GM23338 (cell line): Measurements from ENCODE around the gene MMP24OS. TPM values are rescaled to one million over a fixed set of nuclear protein-coding genes. Genes with fewer than 3 reads are reported as not detected.

Source experiments
- ATAC-seq: fragments of 200-7000 bp; cut with Tn5 transposase; 3 replicates; pipeline ENCODE4 v1.9.1; 2020
- DNase-seq: peaks from one replicate; pipeline ENCODE4 v3.0.0-alpha.2; 2015; ENCODE audit warnings: low spot score
- H2AFZ ChIP-seq: fragments of 200-600 bp; sonication (generic); 2 replicates; pipeline ENCODE4 v1.8.0; 2016; ENCODE audit warnings: antibody characterized with exemption, mild to moderate bottlenecking, moderate library complexity
- H3F3A ChIP-seq: fragments of 200-600 bp; sonication (generic); replicated peaks from 2 replicates; pipeline ENCODE4 v1.8.0; 2017; ENCODE audit warnings: antibody characterized with exemption, mixed run types, low read depth
- H3K27ac ChIP-seq: fragments of 200-600 bp; sonication (generic); 2 replicates; pipeline ENCODE4 v1.6.1; 2016; ENCODE audit warnings: low read depth
- H3K27me3 ChIP-seq: fragments of 200-600 bp; sonication (generic); 2 replicates; pipeline ENCODE4 v1.8.0; 2016; ENCODE audit warnings: mild to moderate bottlenecking, mixed run types, moderate library complexity; ENCODE audit not compliant: insufficient read depth
- H3K36me3 ChIP-seq: fragments of 200-600 bp; sonication (generic); 2 replicates; pipeline ENCODE4 v1.8.0; 2016; ENCODE audit warnings: mild to moderate bottlenecking; ENCODE audit not compliant: insufficient read depth
- H3K4me1 ChIP-seq: fragments of 200-600 bp; sonication (generic); 2 replicates; pipeline ENCODE4 v1.8.0; 2016; ENCODE audit warnings: mild to moderate bottlenecking, moderate library complexity; ENCODE audit not compliant: insufficient read depth
- H3K4me2 ChIP-seq: fragments of 200-600 bp; sonication (generic); 2 replicates; pipeline ENCODE4 v1.7.1; 2017; ENCODE audit warnings: mixed run types
- H3K4me3 ChIP-seq: fragments of 200-600 bp; sonication (generic); 2 replicates; pipeline ENCODE4 v1.6.1; 2016; ENCODE audit warnings: mixed run types
- H3K79me2 ChIP-seq: fragments of 200-600 bp; sonication (generic); replicated peaks from 2 replicates; pipeline ENCODE4 v1.8.0; 2017; ENCODE audit warnings: mild to moderate bottlenecking; ENCODE audit not compliant: insufficient read depth
- H3K9me2 ChIP-seq: fragments of 200-600 bp; sonication (generic); 2 replicates; pipeline ENCODE4 v1.8.0; 2017; ENCODE audit not compliant: insufficient read depth
- H4K20me1 ChIP-seq: fragments of 200-600 bp; sonication (generic); replicated peaks from 2 replicates; pipeline ENCODE4 v1.8.0; 2017; ENCODE audit warnings: mild to moderate bottlenecking; ENCODE audit not compliant: insufficient read depth
- H3K27ac Mint-ChIP-seq: 2 replicates; pipeline ENCODE4 v1.8.0; 2020; ENCODE audit warnings: inconsistent platforms, mild to moderate bottlenecking, moderate library complexity, mixed read lengths
- H3K27me3 Mint-ChIP-seq: 3 replicates; pipeline ENCODE4 v1.8.0; 2022; ENCODE audit warnings: low read depth, mild to moderate bottlenecking, moderate library complexity, mixed read lengths, inconsistent platforms; ENCODE audit not compliant: insufficient read depth, poor library complexity
- H3K36me3 Mint-ChIP-seq: 3 replicates; pipeline ENCODE4 v1.8.0; 2021; ENCODE audit warnings: low read depth, mild to moderate bottlenecking, inconsistent platforms, moderate library complexity, mixed read lengths
- H3K4me1 Mint-ChIP-seq: 3 replicates; pipeline ENCODE4 v1.8.0; 2020; ENCODE audit warnings: mild to moderate bottlenecking, inconsistent platforms, mixed read lengths
- H3K4me3 Mint-ChIP-seq: 3 replicates; pipeline ENCODE4 v1.8.0; 2021; ENCODE audit warnings: moderate library complexity, mild to moderate bottlenecking, inconsistent platforms, mixed read lengths
- H3K9me3 Mint-ChIP-seq: 3 replicates; pipeline ENCODE4 v1.8.0; 2020; ENCODE audit warnings: moderate library complexity, mild to moderate bottlenecking, inconsistent platforms, mixed read lengths
- CREB1 ChIP-seq: fragments of 250-450 bp; sonication (Bioruptor Pico); IDR thresholded peaks from 2 replicates; pipeline ENCODE4 v1.5.0; 2020; ENCODE audit warnings: low read depth, mild to moderate bottlenecking, moderate library complexity
- CTCF ChIP-seq, 2 experiments: fragments of 200-600 bp in 1 of 2; sonication (generic) in 1 of 2; conservative IDR thresholded peaks; 2 replicates each; pipeline versions ENCODE4 v1.5.1 to v1.6.1; 2016 to 2017; ENCODE audit warnings: antibody characterized with exemption in 2 of 2, low read depth in 2 of 2, mild to moderate bottlenecking in 2 of 2, moderate library complexity in 1 of 2
- ETS1 ChIP-seq: IDR thresholded peaks from 2 replicates; pipeline ENCODE4 v1.6.1; 2016; ENCODE audit warnings: antibody characterized with exemption
- EZH2 ChIP-seq: fragments of 200-600 bp; sonication (generic); IDR thresholded peaks from one replicate; pipeline ENCODE4 v1.8.0; 2017; ENCODE audit warnings: antibody characterized with exemption, mild to moderate bottlenecking, low read depth; ENCODE audit not compliant: unreplicated experiment
- EZH2phosphoT487 ChIP-seq: fragments of 200-600 bp; sonication (generic); IDR thresholded peaks from one replicate; pipeline ENCODE4 v1.8.1; 2018; ENCODE audit warnings: antibody characterized with exemption; ENCODE audit not compliant: unreplicated experiment
- JUNB ChIP-seq: IDR thresholded peaks from one replicate; pipeline ENCODE4 v1.6.1; 2016; ENCODE audit warnings: antibody characterized with exemption; ENCODE audit not compliant: unreplicated experiment
- NANOG ChIP-seq: IDR thresholded peaks from 2 replicates; pipeline ENCODE4 v1.6.1; 2016; ENCODE audit warnings: antibody characterized with exemption, borderline replicate concordance
- POLR2AphosphoS5 ChIP-seq: IDR thresholded peaks from 2 replicates; pipeline ENCODE4 v1.6.1; 2016; ENCODE audit warnings: antibody characterized with exemption, low read depth
- STAT1 ChIP-seq: IDR thresholded peaks from one replicate; pipeline ENCODE4 v1.6.1; 2016; ENCODE audit warnings: antibody characterized with exemption; ENCODE audit not compliant: unreplicated experiment
- ZNF114 ChIP-seq: fragments of 250-450 bp; sonication (Bioruptor Pico); IDR thresholded peaks from 2 replicates; pipeline ENCODE4 v1.5.0; 2020; ENCODE audit warnings: mild to moderate bottlenecking, moderate library complexity
- ZNF331 ChIP-seq: fragments of 250-450 bp; sonication (Bioruptor Pico); IDR thresholded peaks from 2 replicates; pipeline ENCODE4 v1.5.0; 2020; ENCODE audit warnings: low read depth, mild to moderate bottlenecking, moderate library complexity
- polyA plus RNA-seq: library from polyadenylated mRNA; unstranded; fragments of >200 nt; fragmentation: Nextera tagmentation; extraction: Ambion mirVana; gene quantifications from 2 replicates; pipeline ENCODE4 v1.2.1, GENCODE V29; 2016
- total RNA-seq: library from RNA; depleted of rRNA; stranded (reverse); fragments of >200 nt; shearing (Covaris generic); gene quantifications from 2 replicates; pipeline ENCODE4 v1.2.3, GENCODE V29; 2014
- TF ChIP-seq, protein P1 (sequence below): fragments of 250-450 bp; sonication (Bioruptor Pico); IDR thresholded peaks from 2 replicates; pipeline ENCODE4 v1.5.0; 2020; ENCODE audit warnings: mild to moderate bottlenecking, moderate library complexity
- TF ChIP-seq, protein P2 (sequence below): IDR thresholded peaks from one replicate; pipeline ENCODE4 v1.6.1; 2018; ENCODE audit warnings: antibody characterized with exemption; ENCODE audit not compliant: unreplicated experiment

Gene MMP24OS
- total and polyA plus RNA-seq, 2 experiments from 2014 or later, result 10.5 to 25.4 TPM

- H3K36me3 Mint-ChIP-seq, result no peaks in the 10 kb centered on the region
- Histone ChIP-seq H2AFZ (peak overlapping the region; percentile 76; the same call in 1 of the 2 replicates), H3K27me3 (no peaks in the 10 kb centered on the region), H3K4me2 (no peak overlapping the region), H3K36me3 (no peaks in the 10 kb centered on the region), H3K79me2 (no peaks in the 10 kb centered on the region), H3F3A (no peaks in the 10 kb centered on the region), H4K20me1 (no peaks in the 10 kb centered on the region), H3K4me1 (no peaks in the 10 kb centered on the region), H3K4me3 (no peak overlapping the region), H3K9me2 (no peaks in the 10 kb centered on the region), H3K27ac (no peak overlapping the region)
- peak overlapping the region; percentile 48; the same call in 1 of the 2 replicates for H3K27ac Mint-ChIP-seq
- H3K4me1 Mint-ChIP-seq, result no peaks in the 10 kb centered on the region; the same call in none of the 3 replicates
- peak; percentile 28 for ATAC-seq
- DNase-seq, result no peak
- TF ChIP-seq NANOG (no peak), ETS1 (no peak), CTCF (conservative IDR thresholded peaks at IDR 0.05; ENCODE audit: low read depth in 2 of 2) (no peak), EZH2phosphoT487 (no peak), ZNF114 (CRISPR knock-in tag) (no peak), EZH2 (no peak), JUNB (no peak), ZNF331 (no peak), POLR2AphosphoS5 (no peak), CREB1 (CRISPR knock-in tag) (no peak), STAT1 (no peak)
- TF ChIP-seq, protein P1, sequence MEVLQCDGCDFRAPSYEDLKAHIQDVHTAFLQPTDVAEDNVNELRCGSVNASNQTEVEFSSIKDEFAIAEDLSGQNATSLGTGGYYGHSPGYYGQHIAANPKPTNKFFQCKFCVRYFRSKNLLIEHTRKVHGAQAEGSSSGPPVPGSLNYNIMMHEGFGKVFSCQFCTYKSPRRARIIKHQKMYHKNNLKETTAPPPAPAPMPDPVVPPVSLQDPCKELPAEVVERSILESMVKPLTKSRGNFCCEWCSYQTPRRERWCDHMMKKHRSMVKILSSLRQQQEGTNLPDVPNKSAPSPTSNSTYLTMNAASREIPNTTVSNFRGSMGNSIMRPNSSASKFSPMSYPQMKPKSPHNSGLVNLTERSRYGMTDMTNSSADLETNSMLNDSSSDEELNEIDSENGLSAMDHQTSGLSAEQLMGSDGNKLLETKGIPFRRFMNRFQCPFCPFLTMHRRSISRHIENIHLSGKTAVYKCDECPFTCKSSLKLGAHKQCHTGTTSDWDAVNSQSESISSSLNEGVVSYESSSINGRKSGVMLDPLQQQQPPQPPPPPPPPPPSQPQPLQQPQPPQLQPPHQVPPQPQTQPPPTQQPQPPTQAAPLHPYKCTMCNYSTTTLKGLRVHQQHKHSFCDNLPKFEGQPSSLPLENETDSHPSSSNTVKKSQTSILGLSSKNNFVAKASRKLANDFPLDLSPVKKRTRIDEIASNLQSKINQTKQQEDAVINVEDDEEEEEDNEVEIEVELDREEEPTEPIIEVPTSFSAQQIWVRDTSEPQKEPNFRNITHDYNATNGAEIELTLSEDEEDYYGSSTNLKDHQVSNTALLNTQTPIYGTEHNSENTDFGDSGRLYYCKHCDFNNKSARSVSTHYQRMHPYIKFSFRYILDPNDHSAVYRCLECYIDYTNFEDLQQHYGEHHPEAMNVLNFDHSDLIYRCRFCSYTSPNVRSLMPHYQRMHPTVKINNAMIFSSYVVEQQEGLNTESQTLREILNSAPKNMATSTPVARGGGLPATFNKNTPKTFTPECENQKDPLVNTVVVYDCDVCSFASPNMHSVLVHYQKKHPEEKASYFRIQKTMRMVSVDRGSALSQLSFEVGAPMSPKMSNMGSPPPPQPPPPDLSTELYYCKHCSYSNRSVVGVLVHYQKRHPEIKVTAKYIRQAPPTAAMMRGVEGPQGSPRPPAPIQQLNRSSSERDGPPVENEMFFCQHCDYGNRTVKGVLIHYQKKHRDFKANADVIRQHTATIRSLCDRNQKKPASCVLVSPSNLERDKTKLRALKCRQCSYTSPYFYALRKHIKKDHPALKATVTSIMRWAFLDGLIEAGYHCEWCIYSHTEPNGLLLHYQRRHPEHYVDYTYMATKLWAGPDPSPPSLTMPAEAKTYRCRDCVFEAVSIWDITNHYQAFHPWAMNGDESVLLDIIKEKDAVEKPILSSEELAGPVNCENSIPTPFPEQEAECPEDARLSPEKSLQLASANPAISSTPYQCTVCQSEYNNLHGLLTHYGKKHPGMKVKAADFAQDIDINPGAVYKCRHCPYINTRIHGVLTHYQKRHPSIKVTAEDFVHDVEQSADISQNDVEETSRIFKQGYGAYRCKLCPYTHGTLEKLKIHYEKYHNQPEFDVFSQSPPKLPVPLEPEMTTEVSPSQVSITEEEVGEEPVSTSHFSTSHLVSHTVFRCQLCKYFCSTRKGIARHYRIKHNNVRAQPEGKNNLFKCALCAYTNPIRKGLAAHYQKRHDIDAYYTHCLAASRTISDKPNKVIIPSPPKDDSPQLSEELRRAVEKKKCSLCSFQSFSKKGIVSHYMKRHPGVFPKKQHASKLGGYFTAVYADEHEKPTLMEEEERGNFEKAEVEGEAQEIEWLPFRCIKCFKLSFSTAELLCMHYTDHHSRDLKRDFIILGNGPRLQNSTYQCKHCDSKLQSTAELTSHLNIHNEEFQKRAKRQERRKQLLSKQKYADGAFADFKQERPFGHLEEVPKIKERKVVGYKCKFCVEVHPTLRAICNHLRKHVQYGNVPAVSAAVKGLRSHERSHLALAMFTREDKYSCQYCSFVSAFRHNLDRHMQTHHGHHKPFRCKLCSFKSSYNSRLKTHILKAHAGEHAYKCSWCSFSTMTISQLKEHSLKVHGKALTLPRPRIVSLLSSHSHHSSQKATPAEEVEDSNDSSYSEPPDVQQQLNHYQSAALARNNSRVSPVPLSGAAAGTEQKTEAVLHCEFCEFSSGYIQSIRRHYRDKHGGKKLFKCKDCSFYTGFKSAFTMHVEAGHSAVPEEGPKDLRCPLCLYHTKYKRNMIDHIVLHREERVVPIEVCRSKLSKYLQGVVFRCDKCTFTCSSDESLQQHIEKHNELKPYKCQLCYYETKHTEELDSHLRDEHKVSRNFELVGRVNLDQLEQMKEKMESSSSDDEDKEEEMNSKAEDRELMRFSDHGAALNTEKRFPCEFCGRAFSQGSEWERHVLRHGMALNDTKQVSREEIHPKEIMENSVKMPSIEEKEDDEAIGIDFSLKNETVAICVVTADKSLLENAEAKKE, result no peak
- TF ChIP-seq, protein P2, sequence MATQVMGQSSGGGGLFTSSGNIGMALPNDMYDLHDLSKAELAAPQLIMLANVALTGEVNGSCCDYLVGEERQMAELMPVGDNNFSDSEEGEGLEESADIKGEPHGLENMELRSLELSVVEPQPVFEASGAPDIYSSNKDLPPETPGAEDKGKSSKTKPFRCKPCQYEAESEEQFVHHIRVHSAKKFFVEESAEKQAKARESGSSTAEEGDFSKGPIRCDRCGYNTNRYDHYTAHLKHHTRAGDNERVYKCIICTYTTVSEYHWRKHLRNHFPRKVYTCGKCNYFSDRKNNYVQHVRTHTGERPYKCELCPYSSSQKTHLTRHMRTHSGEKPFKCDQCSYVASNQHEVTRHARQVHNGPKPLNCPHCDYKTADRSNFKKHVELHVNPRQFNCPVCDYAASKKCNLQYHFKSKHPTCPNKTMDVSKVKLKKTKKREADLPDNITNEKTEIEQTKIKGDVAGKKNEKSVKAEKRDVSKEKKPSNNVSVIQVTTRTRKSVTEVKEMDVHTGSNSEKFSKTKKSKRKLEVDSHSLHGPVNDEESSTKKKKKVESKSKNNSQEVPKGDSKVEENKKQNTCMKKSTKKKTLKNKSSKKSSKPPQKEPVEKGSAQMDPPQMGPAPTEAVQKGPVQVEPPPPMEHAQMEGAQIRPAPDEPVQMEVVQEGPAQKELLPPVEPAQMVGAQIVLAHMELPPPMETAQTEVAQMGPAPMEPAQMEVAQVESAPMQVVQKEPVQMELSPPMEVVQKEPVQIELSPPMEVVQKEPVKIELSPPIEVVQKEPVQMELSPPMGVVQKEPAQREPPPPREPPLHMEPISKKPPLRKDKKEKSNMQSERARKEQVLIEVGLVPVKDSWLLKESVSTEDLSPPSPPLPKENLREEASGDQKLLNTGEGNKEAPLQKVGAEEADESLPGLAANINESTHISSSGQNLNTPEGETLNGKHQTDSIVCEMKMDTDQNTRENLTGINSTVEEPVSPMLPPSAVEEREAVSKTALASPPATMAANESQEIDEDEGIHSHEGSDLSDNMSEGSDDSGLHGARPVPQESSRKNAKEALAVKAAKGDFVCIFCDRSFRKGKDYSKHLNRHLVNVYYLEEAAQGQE, result no peak
- no peaks in the 10 kb centered on the region for H3K9me3 Mint-ChIP-seq
- no peak overlapping the region for H3K4me3 Mint-ChIP-seq
- peaks cover 16% of the 10 kb centered on the region for H3K27me3 Mint-ChIP-seq
These were observed 14.8 kb upstream of the MMP24OS start for GRCh38 chr20:35292504-35293285.
